ENCODE data around the gene ZNF157. TPM values are rescaled to one million over a fixed set of nuclear protein-coding genes. Genes with fewer than 3 reads are reported as not detected.

ZNF157 gene
- total RNA-seq (ENCODE audit: low replicate concordance): 0.47 and 1.4 TPM in 2 replicates

GRCh38 chrX:47370278-47370677 lies at the start of gene ZNF157:
Gene ZNF157 (plus strand): TSS chrX:47370578. CDS start chrX:47370669, 91 bp downstream.
- Mint-ChIP-seq H3K36me3 (no peaks in the 10 kb centered on the region), H3K27ac (no peak within 1 kb of the TSS)
- H3K4me2 ChIP-seq: no peak within 1 kb of the TSS

GRCh38 chrX:47321386-47321785 lies 49.0 kb upstream of the ZNF157 start:
- no peaks in the 10 kb centered on the region for H3K36me3 Mint-ChIP-seq
- H2AFZ ChIP-seq (replicated peaks): peak overlapping the region; percentile 98
- H3K79me2 ChIP-seq (ENCODE audit: low read depth): no peaks in the 10 kb centered on the region
- H3K36me3 ChIP-seq: no peaks in the 10 kb centered on the region
- H3K4me1 ChIP-seq: peaks cover 10% of the 10 kb centered on the region
- no peaks in the 10 kb centered on the region for H3K9me3 ChIP-seq (ENCODE audit: low read depth)
- H3F3A ChIP-seq (ENCODE audit: low read depth): peaks cover 23% of the 10 kb centered on the region
- H3K4me2 ChIP-seq: peak overlapping the region; percentile 58
- H3K4me3 ChIP-seq: no peak overlapping the region
- H3K27ac Mint-ChIP-seq: peak overlapping the region; percentile 99
- peaks cover 7% of the 10 kb centered on the region for H3K27me3 Mint-ChIP-seq (ENCODE audit: insufficient read depth, low read depth)
- no peaks in the 10 kb centered on the region for H3K27me3 ChIP-seq
- TF ChIP-seq CTCF (IDR thresholded peaks at IDR 0.05) (no peak), EZH2 (IDR thresholded peaks at IDR 0.05) (no peak), EZH2phosphoT487 (IDR thresholded peaks at IDR 0.05) (no peak)
- H4K20me1 ChIP-seq (ENCODE audit: low read depth): no peaks in the 10 kb centered on the region
- peak; percentile 92 for DNase-seq (ENCODE audit: low spot score)
- no peak overlapping the region for H3K9ac ChIP-seq
- peak overlapping the region; percentile 87 for H3K27ac ChIP-seq
- H3K4me1 Mint-ChIP-seq: peaks cover 37% of the 10 kb centered on the region
- peak overlapping the region; percentile 66 for H3K4me3 Mint-ChIP-seq
- H3K9me3 Mint-ChIP-seq: peaks cover 7% of the 10 kb centered on the region

More at GRCh38 chrX:47370278-47370677, at the start of gene ZNF157:
- H3K9me3 ChIP-seq (ENCODE audit: low read depth): no peaks in the 10 kb centered on the region
- H3K27me3 ChIP-seq: no peaks in the 10 kb centered on the region
- no peaks in the 10 kb centered on the region for H3K79me2 ChIP-seq (ENCODE audit: low read depth)
- no peak within 1 kb of the TSS for H2AFZ ChIP-seq (replicated peaks)
- H3K9ac ChIP-seq: no peak within 1 kb of the TSS
- H3K36me3 ChIP-seq: no peaks in the 10 kb centered on the region
- no peaks in the 10 kb centered on the region for H4K20me1 ChIP-seq (ENCODE audit: low read depth)
- H3K4me3 Mint-ChIP-seq: no peak within 1 kb of the TSS
- no peak within 1 kb of the TSS for H3K27ac ChIP-seq
- H3K27me3 Mint-ChIP-seq (ENCODE audit: insufficient read depth, low read depth): peaks cover 5% of the 10 kb centered on the region
- TF ChIP-seq EZH2 (IDR thresholded peaks at IDR 0.05) (no peak), EZH2phosphoT487 (IDR thresholded peaks at IDR 0.05) (no peak), CTCF (IDR thresholded peaks at IDR 0.05) (no peak)
- H3K4me3 ChIP-seq: no peak within 1 kb of the TSS
- no peak for DNase-seq (ENCODE audit: low spot score)
- H3K4me1 Mint-ChIP-seq: peaks cover 7% of the 10 kb centered on the region
- H3F3A ChIP-seq (ENCODE audit: low read depth): peaks cover 3% of the 10 kb centered on the region
- no peaks in the 10 kb centered on the region for H3K4me1 ChIP-seq
- H3K9me3 Mint-ChIP-seq: peaks cover 4% of the 10 kb centered on the region

- H3K36me3 ChIP-seq: no peaks in the 10 kb centered on the region
- H3K4me2 ChIP-seq: peak overlapping the region; percentile 58
- no peaks in the 10 kb centered on the region for H4K20me1 ChIP-seq (ENCODE audit: low read depth)
- H3K79me2 ChIP-seq (ENCODE audit: low read depth): no peaks in the 10 kb centered on the region
- TF ChIP-seq EZH2phosphoT487 (IDR thresholded peaks at IDR 0.05) (no peak), CTCF (IDR thresholded peaks at IDR 0.05) (no peak), EZH2 (IDR thresholded peaks at IDR 0.05) (no peak)
- Mint-ChIP-seq H3K9me3 (peaks cover 7% of the 10 kb centered on the region), H3K36me3 (no peaks in the 10 kb centered on the region), H3K27ac (peak overlapping the region; percentile 99), H3K4me3 (peak overlapping the region; percentile 67), H3K27me3 (ENCODE audit: insufficient read depth, low read depth) (peaks cover 7% of the 10 kb centered on the region), H3K4me1 (peaks cover 32% of the 10 kb centered on the region)
- no peak overlapping the region for H3K9ac ChIP-seq
- no peak overlapping the region for H3K4me3 ChIP-seq
- no peaks in the 10 kb centered on the region for H3K27me3 ChIP-seq
- H3F3A ChIP-seq (ENCODE audit: low read depth): peaks cover 18% of the 10 kb centered on the region
- DNase-seq (ENCODE audit: low spot score): peak; percentile 72
- peak overlapping the region; percentile 26 for H2AFZ ChIP-seq (replicated peaks)
- H3K9me3 ChIP-seq (ENCODE audit: low read depth): no peaks in the 10 kb centered on the region
- peaks cover 6% of the 10 kb centered on the region for H3K4me1 ChIP-seq
- H3K27ac ChIP-seq: peak overlapping the region; percentile 87
Observed at GRCh38 chrX:47321823-47322371, 48.5 kb upstream of the ZNF157 start.

All from neural progenitor cell (in vitro differentiated cells).